ENCODE results near the gene ADORA2A.
"Not testable (repeated sequence)": the region's sequence is repeated elsewhere in the genome, so short reads cannot be mapped to it uniquely, and the experiment has no call there.

The ADORA2A gene

GRCh38 chr22:24482998-24483397 is 55.6 kb downstream of the ADORA2A start:
- Mint-ChIP-seq H3K36me3 (ENCODE audit: low read depth) (peaks cover 3% of the 10 kb centered on the region), H3K9me3 (no peaks in the 10 kb centered on the region), H3K27me3 (ENCODE audit: low read depth) (peaks cover 5% of the 10 kb centered on the region), H3K4me1 (ENCODE audit: low read depth) (peaks cover 20% of the 10 kb centered on the region), H3K27ac (no peak overlapping the region), H3K4me3 (no peak overlapping the region)

DNA sequence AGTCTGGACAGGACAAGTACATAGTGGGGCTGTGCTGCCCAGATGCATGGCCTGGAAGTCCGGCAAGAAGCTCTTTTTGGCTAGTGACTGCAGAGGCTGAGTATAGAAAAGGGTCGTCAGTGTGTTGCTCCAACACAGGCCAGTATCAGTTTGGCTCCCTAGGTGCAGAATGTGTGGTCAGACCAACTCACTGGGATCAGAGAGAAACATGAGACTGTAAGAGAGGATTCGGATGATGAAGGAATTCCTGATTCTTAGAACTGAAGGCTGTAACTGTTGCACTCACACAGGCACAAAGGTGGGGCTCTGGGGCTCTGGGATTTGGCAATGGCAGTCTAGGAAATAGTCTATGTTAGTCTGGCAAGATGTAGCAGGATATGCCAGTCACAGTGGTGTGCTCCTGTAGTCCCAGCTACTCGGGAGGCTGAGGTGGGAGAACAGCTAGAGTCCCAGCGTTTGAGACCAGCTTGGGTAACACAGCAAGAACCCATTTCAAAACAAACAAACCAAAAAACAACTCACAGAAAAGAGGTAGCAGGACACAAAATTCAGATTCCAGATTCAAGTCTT is 56.7 kb downstream of the ADORA2A start:
- Mint-ChIP-seq H3K4me1 (ENCODE audit: low read depth) (peaks cover 20% of the 10 kb centered on the region), H3K27ac (no peak overlapping the region), H3K4me3 (no peak overlapping the region), H3K9me3 (no peaks in the 10 kb centered on the region), H3K27me3 (ENCODE audit: low read depth) (peaks cover 5% of the 10 kb centered on the region), H3K36me3 (ENCODE audit: low read depth) (peaks cover 3% of the 10 kb centered on the region)

DNA sequence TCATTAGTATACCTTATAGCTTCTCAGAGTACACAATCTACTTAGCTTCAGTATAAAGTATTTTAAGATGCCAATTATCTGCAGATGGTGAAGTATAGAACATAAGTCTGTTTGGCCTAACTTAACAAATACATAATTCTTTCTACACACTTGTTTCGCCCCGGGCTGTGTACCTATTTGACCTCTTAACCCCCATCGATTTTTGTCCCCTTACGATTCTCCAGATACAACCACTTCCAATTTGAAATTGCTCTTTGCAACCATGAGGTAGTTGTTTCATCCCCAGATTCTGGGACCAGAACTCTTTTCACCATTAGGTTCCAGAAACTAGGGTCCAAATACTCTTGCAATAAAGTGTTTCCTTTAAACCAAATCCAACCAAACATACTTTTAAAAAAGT is 57.8 kb downstream of the ADORA2A start:
- peaks cover 3% of the 10 kb centered on the region for H3K36me3 Mint-ChIP-seq (ENCODE audit: low read depth)
- H3K27me3 Mint-ChIP-seq (ENCODE audit: low read depth), result peaks cover 11% of the 10 kb centered on the region
- H3K4me3 Mint-ChIP-seq, result no peak overlapping the region
- no peaks in the 10 kb centered on the region for H3K9me3 Mint-ChIP-seq
- peaks cover 20% of the 10 kb centered on the region for H3K4me1 Mint-ChIP-seq (ENCODE audit: low read depth)
- no peak overlapping the region for H3K27ac Mint-ChIP-seq

DNA sequence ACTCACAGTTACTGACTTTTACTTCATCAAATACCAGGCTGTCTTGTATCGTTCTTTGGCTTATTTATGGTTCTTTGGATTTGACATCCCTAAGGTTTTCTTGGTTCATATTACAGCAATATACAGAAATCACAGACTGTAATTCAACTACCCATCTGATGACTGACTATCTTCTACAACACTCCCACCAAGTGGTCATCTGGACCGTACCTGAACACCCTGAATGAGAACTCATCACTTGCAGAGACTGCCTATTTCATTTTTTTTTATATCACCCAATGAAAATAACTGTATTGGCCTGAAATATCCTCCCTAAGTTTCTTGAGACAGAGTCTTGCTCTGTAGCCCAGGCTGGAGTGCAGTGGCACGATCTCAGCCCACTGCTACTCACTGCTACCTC is 58.2 kb downstream of the ADORA2A start:
- Mint-ChIP-seq H3K36me3 (ENCODE audit: low read depth) (peaks cover 3% of the 10 kb centered on the region), H3K4me3 (no peak overlapping the region), H3K9me3 (no peaks in the 10 kb centered on the region), H3K27me3 (ENCODE audit: low read depth) (peaks cover 11% of the 10 kb centered on the region), H3K4me1 (ENCODE audit: low read depth) (peaks cover 20% of the 10 kb centered on the region), H3K27ac (no peak overlapping the region)

- peak overlapping the region; percentile 75 for H3K27ac Mint-ChIP-seq
- H3K36me3 Mint-ChIP-seq (ENCODE audit: low read depth), result peaks cover 3% of the 10 kb centered on the region
These were observed 59.1 kb downstream of the ADORA2A start for GRCh38 chr22:24486501-24486921.

GRCh38 chr22:24489011-24489410 is 61.6 kb downstream of the ADORA2A start:
- peaks cover 3% of the 10 kb centered on the region for H3K36me3 Mint-ChIP-seq (ENCODE audit: low read depth)
- no peak overlapping the region for H3K27ac Mint-ChIP-seq
- H3K9me3 Mint-ChIP-seq, result no peaks in the 10 kb centered on the region
- H3K4me3 Mint-ChIP-seq, result no peak overlapping the region
- H3K4me1 Mint-ChIP-seq (ENCODE audit: low read depth), result peaks cover 14% of the 10 kb centered on the region
- peaks cover 31% of the 10 kb centered on the region for H3K27me3 Mint-ChIP-seq (ENCODE audit: low read depth)

More at GRCh38 chr22:24486501-24486921, 59.1 kb downstream of the ADORA2A start:
- H3K4me3 Mint-ChIP-seq, result no peak overlapping the region
- H3K9me3 Mint-ChIP-seq, result no peaks in the 10 kb centered on the region
- peaks cover 20% of the 10 kb centered on the region for H3K4me1 Mint-ChIP-seq (ENCODE audit: low read depth)
- peaks cover 17% of the 10 kb centered on the region for H3K27me3 Mint-ChIP-seq (ENCODE audit: low read depth)

GRCh38 chr22:24489434-24489833 is 62.0 kb downstream of the ADORA2A start:
- Mint-ChIP-seq H3K27me3 (ENCODE audit: low read depth) (peaks cover 34% of the 10 kb centered on the region), H3K4me1 (ENCODE audit: low read depth) (peaks cover 14% of the 10 kb centered on the region)
- not testable (repeated sequence) for H3K27ac Mint-ChIP-seq; H3K4me3 Mint-ChIP-seq; H3K9me3 Mint-ChIP-seq; H3K36me3 Mint-ChIP-seq (ENCODE audit: low read depth)

Measured in T-helper 1 cell treated with Interleukin-12 subunit alpha and Interleukin-12 subunit beta and Interleukin-4 antibody, amounts not matched to agents 30 μg/mL and 1 μg/mL, for 36 hours (primary cell).